IMR-90 (cell line): ENCODE data around the gene DSCAML1.

Source experiments
- BHLHE40 ChIP-seq: fragments of 150-350 bp; IDR thresholded peaks from 2 replicates; pipeline ENCODE4 v1.6.1; 2016; ENCODE audit warnings: mild to moderate bottlenecking, low read depth, low read length
- CTCF ChIP-seq: conservative IDR thresholded peaks from 2 replicates; pipeline ENCODE4 v1.5.1; 2012; ENCODE audit warnings: mild to moderate bottlenecking, low read depth, low read length, improper control_type of control experiment
- MAZ ChIP-seq: IDR thresholded peaks from 2 replicates; pipeline ENCODE4 v1.6.1; 2012; ENCODE audit warnings: low read depth, mild to moderate bottlenecking, low read length, improper control_type of control experiment, moderate library complexity, borderline replicate concordance
- POLR2A ChIP-seq: IDR thresholded peaks from 2 replicates; pipeline ENCODE4 v1.6.1; 2012; ENCODE audit warnings: mild to moderate bottlenecking, low read depth, low read length

- TF ChIP-seq CTCF: no peak
- TF ChIP-seq BHLHE40: no peak
- TF ChIP-seq MAZ: no peak
- TF ChIP-seq POLR2A: no peak
Observed at GRCh38 chr11:117480221-117480620, 316.8 kb downstream of the DSCAML1 start.
